Measurements from ENCODE around the gene P3H2.

DNA sequence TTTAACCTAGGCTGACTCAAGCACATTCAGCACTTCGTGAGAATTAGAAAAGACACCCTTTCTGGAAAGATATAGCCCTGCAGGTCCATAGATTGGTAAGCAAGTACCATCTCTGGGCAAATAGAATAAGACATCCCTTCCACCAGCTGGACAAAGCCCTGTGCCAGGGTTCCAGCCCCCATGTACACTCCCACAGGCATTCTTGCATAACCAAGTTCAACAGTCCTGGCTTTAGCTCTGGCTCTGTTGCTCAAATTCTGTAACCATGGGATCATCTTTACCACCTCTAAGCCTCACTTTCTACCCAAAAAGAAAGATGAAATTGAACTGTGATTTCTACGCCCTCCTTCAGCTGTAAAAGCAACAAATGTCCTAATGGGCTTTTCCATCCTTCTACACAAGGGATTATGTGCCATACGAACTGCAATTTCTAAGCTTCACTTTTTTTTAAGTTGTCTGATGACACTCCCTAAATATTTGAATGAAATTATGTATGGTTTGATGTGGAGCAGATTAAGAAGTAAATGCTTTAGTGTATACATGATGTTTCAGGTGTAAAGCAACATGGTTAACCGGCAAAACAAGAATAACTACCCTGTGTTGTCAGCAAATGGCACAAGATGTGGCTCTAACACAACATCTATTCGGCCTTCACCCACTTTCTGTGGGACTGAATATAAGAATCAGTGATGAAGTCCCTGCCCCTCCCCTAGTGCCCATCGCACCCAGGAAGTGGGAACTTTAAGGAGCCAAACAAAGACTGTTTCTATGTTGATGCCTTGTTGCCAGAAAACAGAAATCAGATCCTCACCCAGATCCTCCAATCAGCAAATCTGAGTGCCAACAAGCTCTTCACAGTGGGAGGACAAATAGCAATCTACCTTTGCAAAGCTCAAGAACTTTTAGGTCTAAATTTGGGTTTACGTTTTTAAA is 165.7 kb downstream of the P3H2 start:
- TF ChIP-seq EZH2 (IDR thresholded peaks at IDR 0.05; ENCODE audit: borderline replicate concordance, low read length), result no peak
- TF ChIP-seq, protein P1, sequence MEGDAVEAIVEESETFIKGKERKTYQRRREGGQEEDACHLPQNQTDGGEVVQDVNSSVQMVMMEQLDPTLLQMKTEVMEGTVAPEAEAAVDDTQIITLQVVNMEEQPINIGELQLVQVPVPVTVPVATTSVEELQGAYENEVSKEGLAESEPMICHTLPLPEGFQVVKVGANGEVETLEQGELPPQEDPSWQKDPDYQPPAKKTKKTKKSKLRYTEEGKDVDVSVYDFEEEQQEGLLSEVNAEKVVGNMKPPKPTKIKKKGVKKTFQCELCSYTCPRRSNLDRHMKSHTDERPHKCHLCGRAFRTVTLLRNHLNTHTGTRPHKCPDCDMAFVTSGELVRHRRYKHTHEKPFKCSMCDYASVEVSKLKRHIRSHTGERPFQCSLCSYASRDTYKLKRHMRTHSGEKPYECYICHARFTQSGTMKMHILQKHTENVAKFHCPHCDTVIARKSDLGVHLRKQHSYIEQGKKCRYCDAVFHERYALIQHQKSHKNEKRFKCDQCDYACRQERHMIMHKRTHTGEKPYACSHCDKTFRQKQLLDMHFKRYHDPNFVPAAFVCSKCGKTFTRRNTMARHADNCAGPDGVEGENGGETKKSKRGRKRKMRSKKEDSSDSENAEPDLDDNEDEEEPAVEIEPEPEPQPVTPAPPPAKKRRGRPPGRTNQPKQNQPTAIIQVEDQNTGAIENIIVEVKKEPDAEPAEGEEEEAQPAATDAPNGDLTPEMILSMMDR (conservative IDR thresholded peaks at IDR 0.05 in 1 of 2, IDR thresholded peaks at IDR 0.05 in 1 of 2; ENCODE audit: extremely low read depth in 1 of 2, insufficient read depth in 1 of 2, low read depth in 1 of 2, low read length in 2 of 2), result no peak

Data from mammary epithelial cell (primary cell).